Amniotic epithelial cell (primary cell): ENCODE data around the gene TMEM51.

Source experiments
- DNase-seq: peaks from one replicate; pipeline ENCODE4 v3.0.0-alpha.2; 2010; ENCODE audit warnings: low read depth

Gene TMEM51

DNA sequence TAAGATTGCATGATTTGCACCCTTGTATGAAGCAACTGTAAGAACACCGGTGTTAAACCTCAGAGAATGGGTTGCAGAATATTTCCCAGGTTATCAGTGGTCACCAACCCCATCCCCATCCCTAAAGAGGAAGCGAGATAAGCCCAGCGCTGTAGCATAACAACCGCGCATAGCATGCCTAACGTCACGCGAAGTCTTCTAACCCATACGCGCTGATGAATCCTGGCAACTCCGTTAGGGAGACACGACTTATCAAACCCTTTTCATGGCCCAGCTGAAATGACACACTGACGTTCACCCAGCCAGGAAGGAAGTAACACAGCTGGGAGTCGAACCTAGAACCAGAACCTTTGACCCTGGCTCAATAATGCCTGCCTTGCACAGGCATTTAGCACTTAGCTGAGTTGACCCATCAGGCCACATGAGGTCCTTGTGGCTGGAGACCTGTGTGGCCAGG, 24.2 kb downstream of the TMEM51 start:
- no peak for DNase-seq

- DNase-seq, result peak; percentile 94
These were observed 25.3 kb downstream of the TMEM51 start for GRCh38 chr1:15178571-15179484.

DNA sequence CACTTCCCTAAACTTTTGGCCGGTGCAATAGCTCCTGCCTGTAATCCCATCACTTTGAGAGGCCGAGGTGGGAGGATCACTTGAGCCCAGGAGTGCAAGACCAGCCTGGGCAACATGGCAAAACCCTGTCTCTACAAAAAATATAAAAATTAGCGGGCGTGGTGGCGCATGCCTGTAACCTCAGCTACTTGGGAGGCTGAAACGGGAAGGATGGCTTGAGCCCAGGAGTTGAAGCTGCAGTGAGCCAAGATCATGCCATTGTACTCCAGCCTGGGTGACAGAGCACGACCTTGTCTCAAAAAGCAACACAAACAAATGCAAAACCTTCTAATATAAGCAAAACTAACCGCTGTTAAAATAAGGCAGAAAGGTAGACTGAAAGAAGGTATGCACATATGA, 25.9 kb downstream of the TMEM51 start:
- no peak for DNase-seq

- DNase-seq, result no peak
These were observed 26.6 kb downstream of the TMEM51 start for GRCh38 chr1:15180189-15180588.

DNA sequence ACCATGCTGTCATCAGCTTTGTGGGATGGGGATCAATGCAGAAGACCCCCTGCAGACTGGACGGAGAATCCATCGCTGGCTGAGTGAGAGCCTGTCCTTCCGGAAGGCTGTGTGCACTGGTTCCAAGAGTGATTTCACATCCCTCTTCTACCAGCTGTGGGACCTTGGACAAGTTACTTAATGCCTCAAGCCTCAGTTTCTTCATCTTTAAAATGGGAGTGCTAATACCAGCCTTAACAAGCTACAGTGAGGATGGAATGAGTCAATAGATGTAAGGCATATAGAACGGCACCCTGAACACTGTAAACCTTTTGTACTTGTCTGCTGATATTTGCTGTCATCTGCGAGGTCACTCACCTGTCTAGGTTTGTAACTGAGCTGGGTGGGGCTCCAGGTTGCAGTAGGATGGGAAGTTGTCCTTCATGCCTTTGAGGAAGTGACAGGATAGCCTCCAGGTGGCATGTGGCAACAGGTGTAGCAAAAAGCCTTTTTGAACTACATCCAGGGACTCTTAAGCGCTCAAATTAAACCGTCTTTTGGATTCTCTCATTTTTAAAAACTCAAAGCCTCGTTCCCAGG, 27.5 kb downstream of the TMEM51 start:
- DNase-seq, result no peak

- no peak for DNase-seq
These were observed 28.0 kb downstream of the TMEM51 start for GRCh38 chr1:15181564-15181963.

DNA sequence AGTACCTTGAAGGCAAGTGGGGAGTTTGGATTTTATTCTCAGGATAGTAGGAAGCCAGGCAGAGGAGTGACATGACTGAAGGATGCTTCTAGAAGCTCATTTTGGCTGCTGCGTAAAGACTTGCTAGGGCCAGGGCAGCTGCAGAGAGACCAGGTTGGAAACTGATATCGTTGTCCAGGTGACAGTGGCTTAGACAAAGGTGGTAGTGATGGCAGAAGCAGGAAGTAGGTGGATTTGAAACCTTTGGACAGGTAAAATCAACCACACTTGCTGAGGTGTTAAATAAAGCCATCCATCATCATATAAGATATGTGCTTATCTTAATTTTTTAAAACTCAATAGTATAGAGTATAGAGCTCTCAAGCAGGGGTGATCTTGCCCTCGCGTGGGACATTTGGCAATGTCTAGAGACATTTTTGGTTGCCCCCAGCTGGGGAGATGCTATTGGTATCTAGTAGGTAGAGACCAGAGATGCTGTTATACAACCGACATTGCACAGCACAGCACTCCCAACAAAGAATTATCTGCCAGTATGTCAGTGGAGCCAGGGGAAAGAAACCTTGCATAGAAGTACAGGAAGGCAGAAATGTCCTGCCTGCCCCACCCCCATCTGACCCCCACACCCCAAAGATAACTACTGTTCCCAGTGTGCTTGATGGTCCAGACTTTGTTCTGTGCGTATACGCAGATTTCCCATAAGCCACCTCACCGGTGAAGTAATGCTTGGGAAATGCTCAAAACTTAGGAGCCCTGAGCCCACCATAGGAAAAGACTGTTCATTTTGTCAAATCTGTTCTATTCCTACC, 31.1 kb downstream of the TMEM51 start:
- no peak for DNase-seq

- DNase-seq, result no peak
These were observed 32.1 kb downstream of the TMEM51 start for GRCh38 chr1:15185617-15186016.

DNA sequence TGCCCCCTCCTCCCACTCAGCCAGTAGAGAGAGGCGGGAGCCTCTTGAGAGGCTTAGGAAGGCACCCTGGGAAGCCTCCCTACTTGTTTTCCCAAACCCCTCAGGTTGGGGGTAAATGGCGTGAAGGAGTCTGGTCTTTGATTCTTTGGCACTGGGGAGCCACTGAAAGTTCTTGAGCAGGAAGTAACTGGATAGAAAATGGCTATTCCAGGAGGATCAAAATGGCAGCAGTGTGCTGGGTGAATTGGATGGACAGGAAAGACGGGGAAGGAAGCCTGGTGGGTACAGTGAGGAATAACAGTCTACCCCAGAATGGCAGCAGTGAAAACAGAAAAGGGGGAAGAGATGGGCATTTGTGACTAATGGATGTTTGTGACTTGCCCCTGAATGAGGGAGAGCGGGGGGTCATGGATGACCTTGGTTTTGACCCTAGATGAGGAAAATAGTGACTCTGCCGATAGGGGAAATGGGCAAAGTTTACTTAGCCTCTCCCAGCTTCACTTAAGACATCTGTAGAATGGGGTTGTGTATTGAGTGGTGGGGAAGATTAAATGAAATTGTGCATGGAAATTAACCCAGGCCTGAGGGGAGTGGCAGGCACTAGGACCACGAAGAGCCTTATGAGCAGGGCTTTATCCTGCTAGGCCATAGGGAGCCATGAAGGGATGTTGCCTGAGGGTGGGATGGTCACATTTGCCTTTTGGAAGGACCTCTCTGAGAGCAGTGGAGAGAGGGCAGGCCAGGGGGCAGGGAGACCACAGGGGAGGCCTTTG, 32.7 kb downstream of the TMEM51 start:
- DNase-seq, result no peak

GRCh38 chr1:15186846-15187151, 33.3 kb downstream of the TMEM51 start:
- DNase-seq, result no peak

DNA sequence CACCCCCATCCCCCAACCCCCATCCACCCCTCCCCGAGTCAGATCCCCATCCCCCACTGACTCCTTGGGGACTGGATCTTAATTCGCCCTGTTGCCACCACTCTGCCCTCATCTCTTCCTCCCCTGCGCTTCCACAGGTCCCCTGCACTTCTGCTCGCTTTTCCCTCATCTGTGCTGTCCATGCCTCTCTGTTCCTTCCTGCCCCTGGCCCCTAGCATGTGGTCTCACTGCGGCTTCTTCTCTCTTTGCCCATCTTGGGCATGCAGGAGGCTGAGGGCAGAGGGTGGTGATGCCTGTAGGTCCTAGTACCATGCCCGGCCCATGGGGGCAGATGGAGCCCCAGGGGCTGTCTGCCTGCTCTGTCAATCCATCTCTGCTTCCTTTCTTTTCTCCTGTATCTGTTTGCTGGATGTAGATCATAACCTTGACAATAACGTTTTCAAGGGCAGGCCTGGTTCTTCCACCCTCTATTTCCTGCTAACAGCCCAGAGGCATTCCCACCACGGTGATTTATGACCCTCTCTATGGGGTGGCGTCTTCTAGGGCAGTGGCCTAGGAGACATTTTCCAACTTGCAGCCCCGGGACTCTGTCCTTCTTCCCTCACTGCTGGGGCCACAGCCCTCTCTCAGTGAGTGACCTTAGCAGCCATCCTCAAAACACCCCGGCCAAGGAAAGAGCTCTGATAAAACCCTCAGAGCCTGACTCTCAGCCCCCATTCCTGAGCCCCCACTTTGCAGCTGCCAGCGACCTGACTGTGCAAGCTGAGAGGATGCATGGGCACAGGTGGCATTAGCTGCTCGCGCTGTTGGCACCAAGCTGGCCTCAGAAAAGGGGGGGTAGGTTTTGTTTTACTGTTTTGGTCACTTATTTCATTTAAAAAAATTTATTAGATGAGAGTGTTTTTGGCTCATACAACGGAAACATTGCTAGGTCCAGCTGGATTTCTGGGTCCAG, 33.9 kb downstream of the TMEM51 start:
- DNase-seq, result no peak

DNA sequence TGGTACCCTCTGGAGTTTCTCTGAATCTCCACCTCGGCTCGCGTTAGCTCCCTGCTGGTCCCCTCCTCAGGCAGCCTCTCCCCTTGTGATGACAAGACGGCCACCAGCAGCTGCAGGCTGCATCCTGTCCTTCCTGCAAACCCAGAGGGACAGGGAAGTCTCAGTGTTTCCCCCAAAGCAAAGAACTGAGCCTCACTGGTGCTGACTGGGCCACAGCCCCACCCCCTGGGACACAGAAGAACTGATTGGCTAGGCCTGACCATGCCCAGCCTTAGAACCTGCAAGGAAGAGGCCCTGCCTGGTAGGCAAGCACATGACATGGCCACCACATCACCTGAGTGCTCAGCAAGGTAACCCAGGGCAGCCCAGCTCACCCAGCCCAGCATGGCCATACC, 34.6 kb downstream of the TMEM51 start:
- no peak for DNase-seq

DNA sequence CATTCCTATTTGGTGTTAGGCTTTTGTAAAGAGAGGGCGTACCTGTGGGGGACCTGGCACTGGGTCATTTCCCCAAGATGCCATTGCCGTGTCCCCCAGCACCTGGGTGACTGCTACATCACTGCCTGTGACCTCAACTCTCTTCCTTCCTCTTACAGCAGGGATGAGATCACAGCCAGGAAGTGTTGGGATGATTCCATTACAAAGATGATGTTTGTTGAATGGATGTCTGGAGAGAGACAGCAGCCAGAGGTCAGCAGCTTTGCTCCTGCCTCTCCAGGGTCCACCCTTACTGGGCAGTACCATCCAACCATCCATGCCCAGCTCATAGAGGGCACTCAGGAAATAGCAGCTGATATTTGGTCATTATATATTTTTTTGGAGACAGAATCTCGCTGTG, 35.1 kb downstream of the TMEM51 start:
- no peak for DNase-seq

DNA sequence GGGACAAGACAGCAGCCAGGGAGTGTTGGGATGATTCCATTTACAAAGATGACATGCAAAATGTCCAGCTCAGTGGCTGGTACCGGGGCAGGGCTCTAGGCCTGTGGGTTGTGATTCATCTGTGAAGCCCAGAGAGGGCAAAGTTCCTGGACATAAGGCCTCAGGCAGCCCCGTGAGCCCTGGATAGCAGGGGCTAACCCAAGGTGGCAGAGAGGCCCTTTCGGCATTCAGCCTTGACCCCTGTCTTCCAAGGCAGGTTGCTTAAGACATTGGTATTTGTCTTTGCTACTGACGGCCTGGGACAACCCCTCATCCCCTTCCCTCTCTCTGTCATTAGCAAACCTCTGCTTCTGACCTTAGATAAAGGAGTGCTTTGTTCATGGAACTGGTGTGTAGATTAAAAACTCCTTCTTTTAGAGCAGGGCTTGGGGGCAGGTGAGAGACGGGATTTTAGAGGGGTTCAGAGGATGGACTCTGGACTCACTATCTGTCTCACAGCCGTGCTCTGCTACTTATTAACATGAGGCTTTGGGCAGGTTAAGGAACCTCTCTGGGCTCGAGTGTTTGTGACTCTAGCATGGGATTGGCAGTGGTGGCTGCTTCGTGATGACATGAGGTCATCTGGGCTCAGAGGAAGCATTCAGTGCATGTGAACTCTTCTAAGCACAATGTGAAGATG, 36.3 kb downstream of the TMEM51 start:
- no peak for DNase-seq

DNA sequence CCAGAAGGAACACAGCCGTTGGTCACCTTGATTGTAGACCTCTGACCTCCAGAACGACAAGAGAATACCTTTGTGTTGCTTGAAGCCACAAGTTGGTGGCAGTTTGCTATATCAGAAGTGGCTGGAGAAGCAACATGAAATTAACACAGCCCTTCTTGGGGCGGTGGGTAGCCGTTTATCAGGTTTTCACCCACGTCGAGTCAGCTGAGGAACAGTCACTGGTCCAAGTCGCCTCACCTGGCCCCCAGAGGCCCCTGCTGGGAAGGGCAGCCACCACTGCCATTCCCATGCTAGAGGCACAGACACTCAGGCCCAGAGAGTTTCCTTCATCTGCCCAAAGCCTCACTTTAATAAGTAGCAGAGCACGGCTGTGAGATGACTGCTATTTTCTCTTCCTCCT, 37.7 kb downstream of the TMEM51 start:
- DNase-seq, result no peak

GRCh38 chr1:15191770-15192169, 38.2 kb downstream of the TMEM51 start:
- no peak for DNase-seq

DNA sequence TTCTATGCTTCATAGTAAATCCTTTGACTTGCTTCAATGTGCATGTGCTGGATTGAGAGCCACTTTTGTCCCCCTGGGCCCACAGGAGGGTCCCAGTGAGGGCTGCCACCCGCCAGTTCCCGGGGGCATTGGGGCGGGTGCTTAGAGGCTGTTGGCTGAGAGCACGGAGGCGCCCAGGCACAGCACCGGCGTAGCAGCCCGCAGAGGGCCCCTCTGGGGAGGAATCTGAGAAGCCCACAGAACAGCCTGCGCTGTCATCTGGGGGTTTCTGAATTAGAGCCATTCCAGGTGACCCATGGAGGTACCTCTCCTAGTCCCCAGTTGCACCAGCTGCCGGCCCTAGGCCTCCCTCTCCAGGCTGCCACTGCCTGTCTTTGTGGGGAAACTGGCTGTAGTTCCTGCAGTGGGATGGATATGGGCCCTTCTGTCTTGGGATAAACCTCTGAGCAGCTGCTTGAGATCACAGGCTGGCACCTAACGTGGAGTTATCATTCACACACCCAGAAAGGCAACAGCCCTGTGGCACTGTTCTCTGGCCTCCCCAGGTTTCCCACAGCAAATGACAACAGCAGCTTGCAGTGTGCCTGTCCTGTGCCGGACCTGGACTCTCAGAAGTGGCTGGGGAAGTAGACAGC, 39.5 kb downstream of the TMEM51 start:
- DNase-seq, result no peak

DNA sequence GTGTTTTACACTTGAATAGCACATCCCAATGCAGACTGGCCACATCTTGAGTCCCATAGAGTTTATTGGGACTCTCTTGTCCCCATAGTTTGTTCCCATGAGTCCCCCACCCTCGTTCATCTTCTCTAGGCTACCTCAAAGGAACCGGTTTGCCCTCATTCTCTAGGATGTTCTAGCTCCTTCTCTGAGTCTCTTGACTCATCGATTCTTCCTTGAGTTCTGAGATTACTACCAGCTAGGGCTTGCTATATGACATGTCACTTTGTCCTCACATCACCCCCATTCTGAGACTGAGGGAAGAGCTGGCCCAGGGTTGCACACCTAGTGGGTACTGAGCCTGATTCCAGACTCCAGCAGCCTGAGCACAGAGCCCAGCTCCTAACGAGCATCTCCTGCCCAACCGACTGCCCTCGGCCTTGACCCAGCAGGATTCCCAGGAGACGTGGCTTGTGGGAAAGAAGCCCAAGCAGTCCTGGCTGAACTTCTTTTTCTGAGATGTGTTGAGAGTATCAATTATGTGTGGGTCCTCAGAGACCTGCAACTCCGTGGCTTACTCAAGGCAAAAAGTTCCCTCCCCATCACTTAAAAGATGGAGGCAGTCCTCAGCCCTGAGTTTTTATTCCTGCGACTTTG, 42.0 kb downstream of the TMEM51 start:
- no peak for DNase-seq

- no peak for DNase-seq
These were observed 42.5 kb downstream of the TMEM51 start for GRCh38 chr1:15196069-15196468.
